ENCODE measurements around the gene C2orf49. TPM values are rescaled to one million over a fixed set of nuclear protein-coding genes. Genes with fewer than 3 reads are reported as not detected.

Gene C2orf49
- total RNA-seq, 2 experiments from 2014 or later = 19.6 to 19.8 TPM

DNA sequence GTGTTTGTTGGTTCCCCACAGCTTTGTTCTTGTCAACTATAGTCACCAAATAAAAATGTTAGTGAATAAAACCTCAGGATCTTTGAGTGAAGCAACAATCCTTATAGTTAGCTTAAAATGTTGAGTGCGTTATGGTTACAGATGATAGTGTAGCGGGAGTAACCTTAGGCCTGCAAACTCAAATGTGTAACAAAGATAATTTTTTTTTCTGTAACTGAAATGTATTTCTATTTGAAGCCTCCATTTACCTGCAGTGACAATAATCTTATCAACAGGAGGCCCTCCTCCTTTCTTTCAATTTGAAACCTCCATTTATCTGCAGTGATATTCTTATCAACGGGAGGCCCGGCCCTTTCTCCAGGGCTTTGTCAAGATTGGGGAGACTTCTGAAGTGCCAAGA is 3.1 kb upstream of the C2orf49 start:
- CTCF ChIA-PET = no interaction called here

DNA sequence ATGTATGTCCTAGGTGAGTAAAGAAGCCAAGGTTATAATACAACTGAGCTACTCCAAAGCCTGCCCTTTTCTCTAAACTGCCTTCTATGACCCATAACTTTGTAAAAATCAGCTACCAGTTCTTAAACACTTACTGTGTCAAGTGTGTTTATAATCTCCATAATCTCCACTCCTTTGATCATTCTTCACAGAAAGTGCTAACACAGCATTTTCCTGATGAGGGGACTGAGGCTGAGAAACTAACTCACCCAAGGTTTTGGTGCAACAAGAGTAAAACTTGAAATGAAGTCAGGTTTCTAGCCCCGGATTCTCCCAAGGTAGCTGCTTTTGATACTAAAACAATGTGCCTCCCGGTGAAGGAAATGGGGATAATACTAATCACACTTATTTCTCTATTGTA is 1.9 kb upstream of the C2orf49 start:
- DNase-seq (no peak), ATAC-seq (no peak)
- CTCF ChIA-PET = interaction anchor here (1.0 to 1.2 kb wide), 4 partner anchors 8 to 47 kb away, joined by 3 to 5 read pairs (median 4); no protein-coding TSS in a partner anchor
- Mint-ChIP-seq H3K36me3 (ENCODE audit: low read depth) (peaks cover 10% of the 10 kb centered on the region), H3K4me1 (ENCODE audit: low read depth) (peaks cover 46% of the 10 kb centered on the region), H3K27me3 (ENCODE audit: low read depth) (no peaks in the 10 kb centered on the region), H3K4me3 (peak overlapping the region; percentile 3), H3K9me3 (ENCODE audit: insufficient read depth) (no peaks in the 10 kb centered on the region), H3K27ac (peak overlapping the region; percentile 6)
- POLR2A ChIA-PET = interaction anchor here (1.2 kb wide), 1 partner anchor 411 kb away, joined by 3 read pairs; no protein-coding TSS in a partner anchor

More for the DNA sequence above, 3.1 kb upstream of the C2orf49 start:
- no peaks in the 10 kb centered on the region for H3K27me3 Mint-ChIP-seq (ENCODE audit: low read depth)
- H3K9me3 Mint-ChIP-seq (ENCODE audit: insufficient read depth) = no peaks in the 10 kb centered on the region
- no peak overlapping the region for H3K4me3 Mint-ChIP-seq
- POLR2A ChIA-PET = no interaction called here
- DNase-seq (no peak), ATAC-seq (no peak)
- peaks cover 48% of the 10 kb centered on the region for H3K4me1 Mint-ChIP-seq (ENCODE audit: low read depth)
- H3K27ac Mint-ChIP-seq = no peak overlapping the region
- peaks cover 6% of the 10 kb centered on the region for H3K36me3 Mint-ChIP-seq (ENCODE audit: low read depth)

DNA sequence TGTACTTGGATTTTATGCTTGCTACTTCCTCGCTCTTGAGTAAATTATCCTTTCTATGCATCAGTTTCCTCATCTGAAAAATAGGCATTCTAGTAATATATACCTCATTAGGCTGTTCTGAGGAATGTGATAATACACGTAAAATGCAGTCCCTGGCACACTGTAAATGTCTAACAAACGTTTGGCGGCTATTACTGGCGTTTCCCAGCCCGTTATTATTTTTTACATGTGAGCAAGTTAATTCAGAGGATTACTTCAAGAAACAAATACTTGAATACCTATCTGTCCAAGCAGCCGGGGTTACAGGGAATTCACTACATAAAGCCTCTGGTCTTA is 586 bp upstream of the C2orf49 start:
- Mint-ChIP-seq H3K9me3 (ENCODE audit: insufficient read depth) (no peaks in the 10 kb centered on the region), H3K4me1 (ENCODE audit: low read depth) (peaks cover 40% of the 10 kb centered on the region), H3K36me3 (ENCODE audit: low read depth) (peaks cover 19% of the 10 kb centered on the region), H3K27ac (peak overlapping the region; percentile 100), H3K4me3 (peak overlapping the region; percentile 100), H3K27me3 (ENCODE audit: low read depth) (no peaks in the 10 kb centered on the region)
- ATAC-seq (no peak), DNase-seq (no peak)
- POLR2A ChIA-PET = interaction anchor here (1.5 kb wide), 1 partner anchor 8 kb away, joined by 9 read pairs; the partner anchor contains the start of gene TGFBRAP1
- CTCF ChIA-PET = interaction anchor here (1.1 to 2.0 kb wide), 4 partner anchors 8 to 49 kb away, joined by 3 to 9 read pairs (median 5); no protein-coding TSS in a partner anchor

DNA sequence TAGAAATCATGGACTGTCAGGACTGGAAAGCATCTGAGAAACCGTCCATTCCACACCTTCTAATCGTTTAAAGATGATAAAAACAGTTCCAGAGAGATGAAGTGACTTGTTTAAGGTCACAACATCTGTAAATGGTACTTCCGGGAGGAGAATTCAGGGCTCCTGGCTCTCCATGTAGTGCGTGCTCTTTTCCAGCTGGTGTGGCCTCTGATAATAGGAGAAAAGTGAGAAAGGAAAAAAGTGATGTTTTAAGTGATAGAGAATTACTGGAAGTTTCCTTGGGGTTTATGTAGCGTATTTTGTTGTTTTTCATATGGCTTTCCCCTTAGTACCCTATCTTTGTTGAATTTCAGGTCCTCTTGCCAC is 663 bp downstream of the C2orf49 start:
- Mint-ChIP-seq H3K9me3 (ENCODE audit: insufficient read depth) (no peaks in the 10 kb centered on the region), H3K4me1 (ENCODE audit: low read depth) (peaks cover 40% of the 10 kb centered on the region), H3K27me3 (ENCODE audit: low read depth) (no peaks in the 10 kb centered on the region), H3K36me3 (ENCODE audit: low read depth) (peaks cover 26% of the 10 kb centered on the region), H3K27ac (peak overlapping the region; percentile 100), H3K4me3 (peak overlapping the region; percentile 100)
- no peak for DNase-seq
- POLR2A ChIA-PET = interaction anchor here (0.5 to 1.5 kb wide), 2 partner anchors 9 to 14 kb away, joined by 3 to 9 read pairs; partner anchors contain the start of gene TGFBRAP1
- peak; percentile 13 for ATAC-seq
- CTCF ChIA-PET = interaction anchor here (0.9 to 2.0 kb wide), 3 partner anchors 9 to 31 kb away, joined by 3 to 9 read pairs (median 6); no protein-coding TSS in a partner anchor

DNA sequence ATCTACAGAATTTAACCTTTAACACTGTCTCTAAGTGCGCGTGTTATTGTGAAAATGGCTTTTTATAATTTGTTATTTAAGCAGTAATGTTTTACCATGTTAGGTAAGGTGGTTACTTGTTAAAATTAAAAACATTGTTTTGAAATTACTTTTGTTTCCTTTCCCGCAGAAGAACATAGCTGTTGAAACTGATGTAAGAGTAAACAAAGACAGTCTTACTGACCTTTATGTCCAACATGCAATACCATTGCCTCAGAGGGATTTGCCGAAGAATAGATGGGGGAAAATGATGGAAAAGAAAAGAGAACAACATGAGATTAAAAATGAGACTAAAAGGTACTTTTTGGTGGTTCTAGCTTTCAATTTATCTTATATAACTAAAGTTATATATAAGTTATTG is 2.1 kb downstream of the C2orf49 start:
- Mint-ChIP-seq H3K9me3 (ENCODE audit: insufficient read depth) (no peaks in the 10 kb centered on the region), H3K4me3 (peak overlapping the region; percentile 27), H3K27ac (no peak overlapping the region), H3K36me3 (ENCODE audit: low read depth) (peaks cover 29% of the 10 kb centered on the region), H3K4me1 (ENCODE audit: low read depth) (peaks cover 40% of the 10 kb centered on the region), H3K27me3 (ENCODE audit: low read depth) (no peaks in the 10 kb centered on the region)
- ChIA-PET CTCF (interaction anchor here (0.8 to 1.6 kb wide), 3 partner anchors 10 to 213 kb away, joined by 3 to 4 read pairs (median 3); no protein-coding TSS in a partner anchor), POLR2A (interaction anchor here (0.5 kb wide), 1 partner anchor 406 kb away, joined by 3 read pairs; no protein-coding TSS in a partner anchor)
- no peak for DNase-seq
- no peak for ATAC-seq

DNA sequence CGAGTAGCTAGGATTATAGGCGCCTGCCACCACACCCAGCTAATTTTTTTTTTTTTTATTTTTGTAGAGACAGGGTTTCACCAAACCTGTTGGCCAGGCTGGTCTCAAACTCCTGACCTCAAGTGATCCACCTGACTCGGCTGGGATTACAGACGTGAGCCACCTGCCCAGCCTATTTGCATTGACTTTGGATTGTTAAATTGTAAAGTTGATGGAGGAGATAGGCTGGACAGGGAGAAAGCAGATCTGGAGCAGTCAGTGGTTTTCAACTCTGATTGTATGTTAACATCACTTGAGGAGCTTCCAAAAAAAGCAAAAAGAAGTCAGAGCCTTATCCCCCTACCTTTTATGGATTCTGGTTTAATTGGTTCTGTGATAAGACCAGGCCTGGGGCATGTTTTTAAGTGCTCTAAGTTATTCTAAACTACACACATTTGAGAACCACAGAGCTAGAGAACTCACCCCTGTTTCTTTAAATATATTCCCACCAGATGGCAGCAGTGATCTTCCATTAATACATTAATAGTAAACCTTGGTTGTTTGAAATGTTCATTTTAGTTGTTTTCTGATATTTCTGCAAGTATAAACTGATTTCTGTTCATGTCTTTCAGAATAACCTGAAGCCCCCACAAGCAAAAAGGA is 7.5 kb downstream of the C2orf49 start:
- no peak for ATAC-seq
- ChIA-PET POLR2A (no interaction called here), CTCF (interaction anchor here (0.7 to 2.5 kb wide), 12 partner anchors 10 to 200 kb away, joined by 3 to 10 read pairs (median 3); partner anchors contain the start of gene TGFBRAP1)
- Mint-ChIP-seq H3K27me3 (ENCODE audit: low read depth) (no peaks in the 10 kb centered on the region), H3K4me1 (ENCODE audit: low read depth) (no peaks in the 10 kb centered on the region), H3K27ac (no peak overlapping the region), H3K36me3 (ENCODE audit: low read depth) (peaks cover 45% of the 10 kb centered on the region), H3K4me3 (no peak overlapping the region), H3K9me3 (ENCODE audit: insufficient read depth) (no peaks in the 10 kb centered on the region)
- DNase-seq = no peak

DNA sequence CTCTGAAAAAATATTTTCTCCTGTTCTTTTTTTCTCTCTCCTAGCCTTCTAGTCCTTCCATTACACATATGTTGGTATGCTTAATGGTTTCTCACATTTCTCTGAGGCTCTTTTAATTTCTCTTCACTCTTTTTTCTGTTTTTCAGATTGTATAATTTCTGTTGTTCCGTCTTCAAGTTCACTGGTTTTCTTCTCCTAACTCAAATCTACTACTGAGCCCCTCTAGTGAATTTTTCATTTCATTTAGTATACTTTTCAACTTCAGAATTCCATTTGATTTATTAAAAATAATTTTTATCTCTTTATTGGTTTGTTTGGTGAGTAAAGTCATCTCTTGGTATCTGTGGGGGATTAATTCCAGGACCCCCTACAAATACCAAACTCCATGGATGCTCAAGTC is 19.8 kb downstream of the C2orf49 start:
- DNase-seq = no peak
- ChIA-PET POLR2A (no interaction called here), CTCF (interaction anchor here (0.9 to 1.0 kb wide), 2 partner anchors 9 to 12 kb away, joined by 3 read pairs; no protein-coding TSS in a partner anchor)
- Mint-ChIP-seq H3K36me3 (ENCODE audit: low read depth) (peaks cover 60% of the 10 kb centered on the region), H3K9me3 (ENCODE audit: insufficient read depth) (peaks cover 5% of the 10 kb centered on the region), H3K4me3 (no peak overlapping the region), H3K4me1 (ENCODE audit: low read depth) (peaks cover 14% of the 10 kb centered on the region), H3K27me3 (ENCODE audit: low read depth) (no peaks in the 10 kb centered on the region), H3K27ac (no peak overlapping the region)
- ATAC-seq = no peak

DNA sequence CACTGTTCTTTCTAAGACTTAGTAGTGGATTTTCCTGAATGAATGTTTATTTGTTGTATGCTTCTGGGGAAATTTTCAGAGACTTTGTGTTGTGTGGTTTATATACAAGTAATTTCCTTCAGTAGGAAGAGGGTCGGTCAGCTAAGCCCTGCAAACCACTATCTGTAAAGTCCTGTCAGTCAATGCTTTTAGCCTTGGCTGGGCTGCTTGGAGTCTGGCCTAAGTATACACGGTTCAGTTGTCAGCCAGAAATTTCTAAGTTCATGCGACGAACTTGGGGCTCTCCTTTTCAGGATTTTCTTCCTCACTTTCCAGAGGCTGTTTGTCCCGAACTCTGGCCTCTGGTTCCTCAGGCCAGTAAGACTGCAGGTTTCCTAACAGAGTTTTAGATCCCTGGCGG is 21.3 kb downstream of the C2orf49 start:
- H3K4me1 Mint-ChIP-seq (ENCODE audit: low read depth) = peaks cover 25% of the 10 kb centered on the region
- no peak for DNase-seq
- H3K9me3 Mint-ChIP-seq (ENCODE audit: insufficient read depth) = peaks cover 5% of the 10 kb centered on the region
- no peak overlapping the region for H3K27ac Mint-ChIP-seq
- no peak overlapping the region for H3K4me3 Mint-ChIP-seq
- ATAC-seq = no peak
- H3K36me3 Mint-ChIP-seq (ENCODE audit: low read depth) = peaks cover 52% of the 10 kb centered on the region
- H3K27me3 Mint-ChIP-seq (ENCODE audit: low read depth) = no peaks in the 10 kb centered on the region
- ChIA-PET POLR2A (interaction anchor here (0.7 kb wide), 1 partner anchor 35 kb away, joined by 3 read pairs; no protein-coding TSS in a partner anchor), CTCF (interaction anchor here (0.7 to 1.0 kb wide), 2 partner anchors 10 to 11 kb away, joined by 3 read pairs; no protein-coding TSS in a partner anchor)

DNA sequence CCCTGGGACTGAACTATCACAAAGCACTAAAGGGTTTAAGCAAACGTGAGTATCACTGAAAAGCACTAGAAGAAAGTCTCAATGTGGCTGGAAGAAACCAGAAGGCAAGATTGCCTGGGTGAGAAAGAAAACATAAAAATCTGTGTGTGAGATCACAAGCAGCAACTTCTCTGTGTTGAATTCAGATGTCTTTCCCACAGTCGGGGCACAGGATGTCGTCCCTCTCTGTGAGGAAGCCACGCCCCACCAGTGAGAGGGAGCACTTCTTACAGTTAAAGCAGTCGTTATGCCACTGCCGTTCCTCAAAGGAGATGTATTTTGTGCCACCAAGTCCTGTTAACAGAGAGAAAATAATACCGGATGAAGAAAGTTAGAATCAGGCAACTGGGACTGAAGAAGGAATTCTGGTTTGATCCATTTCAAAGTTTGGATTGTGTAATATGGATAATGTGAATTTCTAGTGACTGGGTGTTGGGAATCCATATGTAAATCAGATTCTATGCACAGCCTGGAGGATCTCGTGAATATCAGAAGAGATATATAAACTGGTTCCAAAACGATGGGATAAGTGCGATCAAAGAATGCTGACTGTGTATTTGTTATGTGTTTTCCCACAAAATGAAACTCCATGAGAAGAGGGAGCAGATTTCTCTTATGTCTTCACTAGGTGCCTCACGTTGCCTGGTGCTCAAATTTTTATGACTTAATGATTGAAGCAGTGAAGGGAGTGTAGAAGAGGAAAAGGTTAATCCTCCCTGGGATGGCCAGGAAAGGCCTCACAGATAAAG is 24.0 kb downstream of the C2orf49 start:
- CTCF ChIA-PET = interaction anchor here (1.3 to 1.7 kb wide), 2 partner anchors 16 to 73 kb away, joined by 4 to 7 read pairs; no protein-coding TSS in a partner anchor
- H3K9me3 Mint-ChIP-seq (ENCODE audit: insufficient read depth) = peaks cover 5% of the 10 kb centered on the region
- POLR2A ChIA-PET = no interaction called here

DNA sequence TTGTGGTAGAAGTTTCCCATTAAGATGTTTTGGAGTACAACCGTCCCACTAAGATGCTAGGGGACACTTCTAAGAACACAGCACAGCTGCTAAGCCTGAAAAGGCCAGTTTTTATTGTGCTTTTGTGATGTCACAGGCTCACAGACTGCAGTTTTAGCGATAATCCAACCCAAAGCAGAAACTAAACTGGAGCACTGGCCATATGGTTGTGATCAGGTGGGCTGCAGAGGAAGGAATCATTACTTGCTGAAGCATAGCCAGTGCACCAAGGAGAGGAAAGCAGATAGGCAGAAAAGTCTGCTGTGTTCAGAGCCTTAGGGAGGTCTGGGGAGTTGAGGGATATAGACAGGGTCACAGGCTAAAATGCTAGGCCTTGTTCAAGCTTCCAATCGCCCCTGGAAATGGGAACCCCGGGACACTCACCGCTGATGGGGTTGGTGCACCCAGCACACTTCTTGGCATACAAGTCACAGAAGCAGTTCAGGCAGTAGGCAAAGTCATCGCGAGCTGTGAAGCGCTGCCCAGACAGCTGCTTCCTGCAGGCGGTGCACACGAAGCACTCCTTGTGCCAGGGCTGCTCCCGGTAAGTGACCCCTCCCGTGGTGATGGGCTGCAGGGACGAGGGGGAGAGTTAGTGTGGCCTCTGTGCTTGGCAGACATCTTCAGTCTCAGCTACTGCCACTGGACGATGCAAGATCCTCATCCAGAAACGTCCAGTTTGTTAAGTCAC is 25.7 kb downstream of the C2orf49 start:
- CTCF ChIA-PET = interaction anchor here (1.3 to 2.1 kb wide), 3 partner anchors 18 to 158 kb away, joined by 4 to 10 read pairs (median 7); no protein-coding TSS in a partner anchor
- POLR2A ChIA-PET = interaction anchor here (0.8 kb wide), 1 partner anchor 16 kb away, joined by 3 read pairs; no protein-coding TSS in a partner anchor
- Mint-ChIP-seq H3K4me3 (no peak overlapping the region), H3K27me3 (ENCODE audit: low read depth) (no peaks in the 10 kb centered on the region), H3K36me3 (ENCODE audit: low read depth) (peaks cover 21% of the 10 kb centered on the region), H3K4me1 (ENCODE audit: low read depth) (peaks cover 29% of the 10 kb centered on the region), H3K9me3 (ENCODE audit: insufficient read depth) (no peaks in the 10 kb centered on the region), H3K27ac (peak overlapping the region; percentile 40)
- ATAC-seq (no peak), DNase-seq (no peak)

More for the DNA sequence above, 24.0 kb downstream of the C2orf49 start:
- Mint-ChIP-seq H3K4me1 (ENCODE audit: low read depth) (peaks cover 29% of the 10 kb centered on the region), H3K36me3 (ENCODE audit: low read depth) (peaks cover 35% of the 10 kb centered on the region), H3K27me3 (ENCODE audit: low read depth) (no peaks in the 10 kb centered on the region), H3K27ac (peak overlapping the region; percentile 37), H3K4me3 (no peak overlapping the region)
- DNase-seq (peak; percentile 52), ATAC-seq (peak; percentile 66)

DNA sequence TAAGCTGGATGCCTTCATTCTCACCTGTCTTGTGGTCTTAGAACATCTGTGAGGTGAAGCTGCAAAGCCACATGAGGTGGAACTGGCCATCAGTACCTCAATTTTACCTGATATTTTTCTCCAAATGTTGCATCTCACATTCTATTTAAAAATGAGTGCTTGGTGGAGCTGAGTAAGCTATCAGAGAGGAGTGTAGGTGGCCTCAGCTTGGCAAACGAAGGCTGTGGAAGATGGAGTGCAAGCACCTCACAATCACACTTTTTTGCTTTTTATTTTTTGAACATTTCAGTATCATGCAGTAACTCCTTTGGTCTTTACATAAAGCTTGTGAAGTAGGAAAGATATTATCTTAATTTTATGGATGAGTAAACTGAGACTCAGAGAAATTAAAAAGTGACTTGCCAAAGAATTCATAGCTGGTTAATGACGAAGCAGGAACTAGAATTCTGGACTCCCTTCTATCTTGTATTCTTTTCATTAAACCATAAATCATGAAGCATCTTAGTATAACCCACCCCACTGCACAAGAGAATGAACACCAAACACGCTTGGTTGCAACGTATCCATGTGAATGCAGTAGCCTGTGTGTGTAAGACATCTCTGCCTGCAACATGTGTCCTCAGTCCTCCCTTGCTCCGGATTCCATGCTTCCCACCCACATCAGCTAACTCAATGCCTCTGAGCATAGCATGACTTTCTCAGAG is 27.2 kb downstream of the C2orf49 start:
- ATAC-seq (no peak), DNase-seq (no peak)
- Mint-ChIP-seq H3K4me1 (ENCODE audit: low read depth) (peaks cover 30% of the 10 kb centered on the region), H3K36me3 (ENCODE audit: low read depth) (peaks cover 10% of the 10 kb centered on the region), H3K9me3 (ENCODE audit: insufficient read depth) (no peaks in the 10 kb centered on the region), H3K27ac (no peak overlapping the region), H3K27me3 (ENCODE audit: low read depth) (no peaks in the 10 kb centered on the region), H3K4me3 (no peak overlapping the region)
- CTCF ChIA-PET = interaction anchor here (1.3 kb wide), 1 partner anchor 157 kb away, joined by 4 read pairs; no protein-coding TSS in a partner anchor
- POLR2A ChIA-PET = no interaction called here
